DMS79 (cell line): Measurements from ENCODE around the gene ABHD12.

Experiments
- DNase-seq: peaks from one replicate; lab custom pipeline; 2025; lab: John Stamatoyannopoulos, UW

ABHD12 gene

DNA sequence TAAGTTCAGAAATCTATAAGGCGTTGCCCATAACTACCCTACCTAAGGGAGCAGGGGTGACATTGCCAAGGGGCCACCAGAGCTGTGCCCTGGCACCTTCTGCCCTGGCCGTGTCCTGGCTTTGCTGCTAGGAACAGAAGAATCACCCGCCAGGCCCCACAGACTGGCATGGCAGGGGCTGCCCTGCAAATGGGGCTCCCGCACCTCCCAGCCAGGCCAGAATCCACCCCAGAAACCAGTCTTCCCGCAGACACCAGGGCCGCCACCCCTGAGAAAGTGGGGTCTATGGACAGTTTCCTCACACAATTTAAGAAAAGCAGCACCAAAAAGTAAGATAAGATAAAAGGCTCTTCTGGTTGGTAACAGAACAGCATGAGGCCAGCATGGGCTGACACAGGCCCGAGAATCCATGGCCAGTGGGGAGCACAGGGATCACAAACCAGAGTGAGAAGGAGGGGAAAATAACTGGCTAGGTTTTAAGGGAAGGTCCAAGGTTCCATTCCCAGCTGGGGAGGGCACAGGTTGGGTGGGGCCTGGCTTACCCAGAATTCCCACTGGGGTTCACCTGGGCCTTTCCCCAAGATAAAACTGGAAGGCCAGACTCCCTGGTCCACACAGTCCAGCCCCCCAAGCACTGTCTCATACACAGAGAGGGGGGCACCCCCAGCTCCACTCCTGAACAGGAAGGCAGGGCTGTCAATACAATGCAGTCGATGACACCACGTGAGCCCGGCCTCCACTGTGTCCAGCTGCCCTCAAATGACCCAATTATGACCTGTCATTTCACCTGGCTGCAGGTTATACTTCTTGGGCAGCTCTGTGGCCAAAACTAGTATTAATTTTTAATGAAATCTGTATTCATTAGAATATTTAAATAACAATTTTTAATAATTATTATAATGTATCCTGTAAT is 83.4 kb downstream of the ABHD12 start:
- DNase-seq: no peak

DNA sequence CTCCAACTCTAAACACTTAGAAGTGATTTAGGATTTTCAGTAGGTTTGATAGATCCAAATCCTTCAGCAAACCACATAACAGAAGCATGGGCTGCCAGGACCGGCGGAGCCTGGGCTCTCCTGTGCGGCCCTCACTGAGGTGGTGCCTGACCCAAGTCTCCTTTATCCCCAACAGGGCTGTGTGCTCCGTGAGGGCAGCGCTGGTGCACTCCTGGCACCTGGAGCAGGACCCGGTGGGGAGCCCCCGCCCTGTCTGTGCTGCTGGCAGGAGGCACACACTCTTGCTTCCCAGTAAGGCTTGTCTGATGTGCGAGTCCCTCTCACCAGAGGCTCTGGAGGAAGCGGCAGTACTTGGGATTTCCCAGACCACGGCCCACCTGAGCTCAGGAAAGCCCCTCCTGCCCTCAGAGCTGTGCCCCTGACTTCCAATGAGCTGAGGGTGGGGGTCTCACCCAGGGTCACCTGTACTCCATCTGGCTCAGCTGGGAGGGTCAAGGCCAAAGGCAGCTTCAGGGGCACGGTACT is 86.5 kb downstream of the ABHD12 start:
- no peak for DNase-seq

DNA sequence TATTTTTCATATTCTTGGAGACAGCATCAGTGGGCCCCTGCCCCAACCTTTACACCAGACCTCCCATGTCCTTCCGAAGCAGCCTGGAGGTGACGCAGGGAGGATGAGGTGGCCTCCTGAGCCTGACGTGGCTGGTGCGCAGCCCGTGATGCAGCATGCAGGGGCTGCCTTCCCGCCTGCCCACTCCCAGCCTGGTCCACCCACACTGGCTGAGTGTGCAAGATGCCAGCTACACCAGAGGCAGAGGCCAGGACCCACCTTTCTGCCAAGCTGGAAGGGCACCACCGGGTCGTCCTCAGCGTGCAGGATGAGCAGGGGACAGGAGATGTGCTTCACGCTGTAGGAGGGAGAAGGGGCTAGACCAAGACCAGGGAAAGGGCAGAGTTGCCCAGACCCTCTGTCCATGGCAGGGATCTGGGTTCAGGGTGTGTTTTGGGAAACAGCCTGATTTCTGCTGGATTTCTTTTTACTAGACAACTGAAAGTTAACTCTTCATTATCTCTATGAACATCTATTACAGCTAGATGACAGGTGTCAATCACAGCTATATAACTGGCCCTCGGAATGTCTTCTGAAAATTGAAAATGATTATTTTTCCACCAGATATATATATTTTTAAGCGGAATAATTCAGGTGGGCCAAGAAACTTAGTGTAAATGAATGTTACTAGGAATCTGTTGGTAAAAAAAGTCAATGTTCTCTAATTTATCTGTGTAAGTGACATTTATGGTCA is 87.2 kb downstream of the ABHD12 start:
- DNase-seq: no peak

DNA sequence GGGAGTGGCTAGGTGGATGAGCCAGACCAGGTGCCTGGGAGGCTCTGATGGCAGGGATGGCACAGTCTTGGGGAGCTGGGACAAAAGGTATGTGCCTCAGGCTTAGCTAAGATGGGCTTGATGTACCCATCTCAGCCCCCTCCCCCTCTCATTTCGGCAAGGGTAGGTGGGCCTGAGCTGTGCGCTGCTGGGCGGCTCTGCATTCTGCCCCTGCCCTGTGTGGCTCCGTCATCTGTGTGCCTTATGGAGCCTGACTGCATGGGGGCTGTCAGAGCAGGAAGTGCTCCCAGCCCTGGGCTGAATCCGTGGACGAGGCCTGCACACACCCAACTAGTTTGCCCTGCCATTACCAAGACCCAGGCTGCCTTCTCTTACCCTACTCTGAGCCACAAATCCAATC is 88.0 kb downstream of the ABHD12 start:
- DNase-seq: no peak

DNA sequence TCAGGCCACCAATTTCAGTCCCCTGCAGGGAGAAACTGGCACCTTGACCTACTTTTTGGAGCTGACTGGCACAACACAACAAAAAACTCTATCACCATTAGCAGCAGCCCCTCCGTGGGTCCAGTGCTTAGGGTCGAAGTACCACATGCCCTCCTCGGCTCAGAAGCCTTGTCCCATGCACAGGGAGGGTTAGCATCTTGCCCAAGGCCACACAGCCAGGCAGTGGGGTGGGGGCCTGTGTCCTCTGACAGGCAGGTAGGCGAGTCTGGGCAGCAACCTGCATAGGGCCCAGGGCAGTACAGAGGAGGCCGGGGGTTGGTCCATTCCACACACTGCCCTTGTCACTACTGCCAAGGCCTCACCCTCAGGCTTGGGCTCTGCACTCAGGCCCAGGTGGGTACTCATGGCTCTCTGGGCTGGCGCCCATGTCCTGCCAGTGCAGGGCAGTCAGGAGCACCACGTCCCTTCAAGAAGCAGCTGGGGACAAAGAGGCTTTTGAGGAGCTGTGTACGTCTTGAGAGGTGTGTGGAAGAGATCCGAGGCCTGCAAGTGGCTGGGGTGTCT is 89.2 kb downstream of the ABHD12 start:
- DNase-seq: no peak

DNA sequence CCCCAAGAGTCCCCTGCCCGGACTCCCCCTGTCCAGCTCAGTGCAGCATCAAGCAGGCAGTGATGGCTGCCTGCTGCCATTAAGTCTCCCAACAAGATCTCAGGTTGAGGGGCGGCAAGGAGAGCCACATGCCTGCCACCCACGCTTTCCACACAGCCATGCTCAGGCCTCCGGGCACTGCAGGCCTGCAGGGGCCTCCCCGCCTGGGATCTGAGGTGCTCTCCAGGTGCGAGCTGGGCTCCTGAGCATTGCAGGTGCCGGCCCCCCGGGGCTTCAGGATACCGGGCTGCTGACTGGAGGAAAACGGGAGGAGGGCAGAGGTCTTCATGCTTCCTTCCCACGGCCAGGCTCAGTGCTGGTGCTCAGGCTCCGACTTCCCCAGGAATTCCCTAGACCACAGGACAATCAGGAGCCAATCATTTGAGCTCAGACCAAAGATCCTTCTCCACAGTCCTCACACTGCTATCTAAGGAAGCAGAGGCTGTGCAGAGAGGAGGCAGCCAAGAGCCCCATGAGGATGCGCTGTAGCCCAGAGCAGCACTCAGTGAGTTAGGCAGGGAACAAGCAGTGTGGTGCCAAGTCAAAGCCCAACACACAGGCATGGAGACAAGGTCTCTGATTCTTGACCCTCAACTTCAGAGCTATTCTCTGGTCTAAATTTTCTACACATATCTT is 90.0 kb downstream of the ABHD12 start:
- DNase-seq: no peak

DNA sequence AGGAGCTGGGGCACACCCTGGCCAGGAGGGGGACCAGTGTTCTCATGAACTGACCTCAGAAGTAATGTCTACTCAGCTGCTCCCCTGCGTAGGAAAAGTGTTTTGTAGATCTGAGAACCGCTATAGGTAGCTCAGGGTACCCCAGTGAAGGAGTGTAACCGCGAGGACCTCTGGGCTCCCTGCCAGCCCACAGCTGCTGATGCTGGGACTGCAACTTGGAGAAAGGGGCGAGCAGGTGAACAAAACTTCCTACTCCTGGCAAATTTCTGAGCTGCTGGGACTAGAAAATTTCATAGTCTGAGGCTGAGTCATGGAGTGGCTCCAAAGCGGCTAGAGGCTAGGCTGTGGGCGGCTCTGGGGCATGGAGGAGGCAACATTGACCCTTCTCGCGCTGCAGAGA is 90.8 kb downstream of the ABHD12 start:
- peak; percentile 18 for DNase-seq

DNA sequence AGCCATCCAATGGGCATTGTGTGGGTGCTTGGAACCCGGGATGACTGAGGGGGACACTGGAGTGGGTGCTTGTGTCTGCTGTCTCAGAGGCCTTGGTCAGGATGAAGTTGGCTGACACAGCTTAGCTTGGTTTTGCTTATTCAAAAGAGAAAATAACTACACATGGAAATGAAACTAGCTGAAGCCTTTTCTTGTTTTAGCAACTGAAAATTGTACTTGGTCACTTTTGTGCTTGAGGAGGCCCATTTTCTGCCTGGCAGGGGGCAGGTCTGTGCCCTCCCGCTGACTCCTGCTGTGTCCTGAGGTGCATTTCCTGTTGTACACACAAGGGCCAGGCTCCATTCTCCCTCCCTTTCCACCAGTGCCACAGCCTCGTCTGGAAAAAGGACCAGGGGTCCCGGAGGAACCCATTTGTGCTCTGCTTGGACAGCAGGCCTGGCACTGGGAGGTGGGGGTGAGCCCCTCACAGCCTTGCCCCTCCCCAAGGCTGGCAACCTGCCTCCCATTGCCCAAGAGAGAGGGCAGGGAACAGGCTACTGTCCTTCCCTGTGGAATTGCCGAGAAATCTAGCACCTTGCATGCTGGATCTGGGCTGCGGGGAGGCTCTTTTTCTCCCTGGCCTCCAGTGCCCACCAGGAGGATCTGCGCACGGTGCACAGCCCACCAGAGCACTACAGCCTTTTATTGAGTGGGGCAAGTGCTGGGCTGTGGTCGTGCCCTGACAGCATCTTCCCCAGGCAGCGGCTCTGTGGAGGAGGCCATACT is 93.3 kb downstream of the ABHD12 start:
- DNase-seq: no peak

DNA sequence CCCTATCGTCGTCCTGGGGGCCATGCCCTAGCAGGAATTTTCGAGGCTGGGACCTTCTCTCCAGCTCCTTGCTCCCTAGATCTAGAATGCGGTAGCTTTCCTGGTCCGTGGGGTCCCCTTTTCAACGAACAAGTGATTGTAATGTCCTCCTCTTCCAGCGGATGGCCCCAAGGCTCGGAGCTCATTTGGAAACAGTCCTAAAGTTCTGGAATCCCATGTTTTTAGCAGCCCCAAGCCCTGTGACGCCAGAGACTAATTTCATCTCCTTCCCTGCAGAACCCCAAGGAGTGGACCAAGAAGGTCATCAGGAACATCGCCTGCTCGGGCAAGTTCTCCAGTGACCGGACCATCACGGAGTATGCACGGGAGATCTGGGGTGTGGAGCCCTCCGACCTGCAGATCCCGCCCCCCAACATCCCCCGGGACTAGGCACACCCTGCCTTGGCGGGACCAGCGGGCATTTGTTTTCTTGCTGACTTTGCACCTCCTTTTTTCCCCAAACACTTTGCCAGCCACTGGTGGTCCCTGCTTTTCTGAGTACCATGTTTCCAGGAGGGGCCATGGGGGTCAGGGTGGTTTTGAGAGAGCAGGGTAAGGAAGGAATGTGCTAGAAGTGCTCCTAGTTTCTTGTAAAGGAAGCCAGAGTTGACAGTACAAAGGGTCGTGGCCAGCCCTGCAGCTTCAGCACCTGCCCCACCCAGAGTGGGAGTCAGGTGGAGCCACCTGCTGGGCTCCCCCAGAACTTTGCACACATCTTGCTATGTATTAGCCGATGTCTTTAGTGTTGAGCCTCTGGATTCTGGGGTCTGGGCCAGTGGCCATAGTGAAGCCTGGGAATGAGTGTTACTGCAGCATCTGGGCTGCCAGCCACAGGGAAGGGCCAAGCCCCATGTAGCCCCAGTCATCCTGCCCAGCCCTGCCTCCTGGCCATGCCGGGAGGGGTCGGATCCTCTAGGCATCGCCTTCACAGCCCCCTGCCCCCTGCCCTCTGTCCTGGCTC is 94.2 kb downstream of the ABHD12 start:
- no peak for DNase-seq

DNA sequence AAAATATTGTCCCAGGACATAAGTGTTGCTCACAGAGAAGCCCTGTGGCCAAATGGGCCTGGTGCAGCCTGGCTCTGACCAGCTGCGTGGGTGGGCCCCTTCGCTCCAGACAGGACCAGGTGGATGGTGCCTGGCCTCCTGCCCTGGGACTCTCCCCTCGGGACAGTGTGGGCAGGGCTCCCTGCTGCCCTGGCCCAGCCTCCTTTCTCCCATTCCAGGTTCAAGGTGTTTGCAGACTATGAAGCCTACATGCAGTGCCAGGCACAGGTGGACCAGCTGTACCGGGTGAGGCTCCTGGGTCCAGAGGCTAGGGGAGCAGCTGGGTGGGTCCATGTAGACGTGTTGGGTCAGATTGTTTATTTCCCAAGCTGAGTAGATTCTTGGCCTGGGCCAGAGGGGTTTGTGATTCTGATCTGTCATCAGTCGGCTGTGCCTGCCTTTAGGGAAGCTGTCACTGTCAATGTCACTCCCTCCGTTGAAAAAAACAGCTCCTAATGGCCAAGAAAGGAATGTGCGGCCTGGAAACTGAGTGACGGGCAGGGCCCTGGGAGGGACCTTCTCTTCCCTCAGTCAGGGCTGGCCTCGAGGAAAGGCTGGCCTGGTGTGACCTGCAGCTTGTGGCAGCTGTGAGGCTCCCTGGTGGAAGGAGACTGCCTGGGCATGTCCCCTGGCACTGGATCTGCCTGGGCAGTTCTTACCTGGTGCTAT is 95.1 kb downstream of the ABHD12 start:
- DNase-seq: no peak

DNA sequence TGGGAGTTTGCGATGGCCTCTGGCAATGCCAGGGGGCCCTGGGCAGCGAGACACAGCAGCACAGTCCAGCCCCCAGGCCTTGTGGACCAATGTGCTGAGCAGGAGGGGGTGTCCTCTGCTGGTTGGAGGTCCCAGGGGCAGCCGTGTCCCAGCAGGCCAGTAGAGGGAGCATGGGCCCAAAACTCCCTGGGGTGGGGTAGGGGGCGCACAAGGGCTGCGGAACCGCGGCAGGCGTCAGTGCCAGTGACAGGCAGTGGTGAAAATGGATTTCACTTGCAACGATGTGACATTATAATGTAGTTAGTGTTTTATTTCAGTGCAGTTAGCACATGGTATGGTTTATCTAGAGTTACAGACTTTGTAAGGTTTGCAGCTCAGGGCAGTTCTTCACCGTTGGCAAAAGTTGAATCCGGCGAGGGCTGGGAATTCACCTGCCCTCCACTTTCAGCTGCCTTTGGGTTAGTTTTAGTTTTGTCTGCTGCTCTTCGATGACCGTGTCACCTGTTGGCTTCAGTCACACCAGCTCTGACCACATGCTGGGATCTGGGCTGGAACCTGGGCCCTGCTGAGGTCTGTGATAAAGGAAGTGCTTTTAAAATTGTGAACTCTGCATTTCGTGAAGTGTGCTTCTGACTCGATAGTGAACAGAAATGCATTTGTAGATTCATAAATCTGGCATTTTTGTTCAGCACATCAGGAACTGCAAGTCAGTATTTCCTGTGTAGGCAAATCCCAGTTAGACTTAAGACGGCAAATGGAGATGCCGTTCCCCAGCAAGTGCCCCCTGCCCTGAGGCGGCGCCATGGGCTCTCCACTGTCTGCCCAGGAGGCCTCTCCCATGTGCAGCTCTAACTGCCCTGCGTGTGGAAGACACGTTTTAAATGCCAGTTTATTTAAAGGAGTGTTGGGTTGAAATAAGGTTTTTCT is 95.9 kb downstream of the ABHD12 start:
- DNase-seq: peak; percentile 9

DNA sequence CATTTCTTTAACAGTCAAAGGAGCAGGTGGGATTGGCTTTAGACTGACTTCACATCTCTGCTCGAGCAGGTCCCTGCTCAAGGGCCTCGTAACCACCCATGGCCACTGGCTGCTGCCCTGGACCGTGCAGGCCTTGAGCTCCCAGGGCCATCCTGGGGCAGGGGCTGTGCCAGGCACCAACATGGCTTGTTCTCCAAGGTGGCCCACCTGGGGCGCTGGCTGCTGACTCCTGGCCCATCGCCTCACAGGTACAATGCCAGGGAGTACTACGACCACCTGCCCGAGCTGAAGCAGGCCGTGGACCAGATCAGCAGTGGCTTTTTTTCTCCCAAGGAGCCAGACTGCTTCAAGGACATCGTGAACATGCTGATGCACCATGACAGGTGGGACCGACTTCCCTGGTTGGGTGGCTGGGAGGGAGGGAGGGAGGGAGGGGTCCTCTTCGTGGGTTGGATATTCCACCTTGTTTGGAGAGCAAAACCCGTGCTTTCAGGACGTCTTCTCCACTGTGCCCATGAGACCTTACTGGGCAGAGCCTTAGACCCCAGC is 96.7 kb downstream of the ABHD12 start:
- no peak for DNase-seq

DNA sequence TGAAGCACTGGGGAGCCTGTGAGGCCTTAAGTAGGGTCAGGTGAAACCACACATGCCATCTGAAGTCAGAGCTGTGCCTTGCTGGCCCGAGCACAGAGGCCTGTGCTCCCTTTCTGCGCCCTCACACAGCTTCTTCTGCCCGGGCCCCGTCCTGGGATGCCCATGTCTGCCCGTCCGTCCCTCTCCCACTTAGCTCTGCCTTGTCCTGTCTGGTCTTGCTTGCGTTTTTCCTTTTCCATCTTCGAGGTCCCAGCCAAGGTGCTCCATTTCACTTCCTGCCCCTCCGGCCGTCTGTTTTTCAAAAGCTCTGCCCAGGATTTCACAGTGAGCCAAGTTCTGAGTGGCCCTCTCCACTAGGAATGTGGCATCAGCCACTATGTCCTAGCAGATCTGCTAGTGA is 97.1 kb downstream of the ABHD12 start:
- no peak for DNase-seq

DNA sequence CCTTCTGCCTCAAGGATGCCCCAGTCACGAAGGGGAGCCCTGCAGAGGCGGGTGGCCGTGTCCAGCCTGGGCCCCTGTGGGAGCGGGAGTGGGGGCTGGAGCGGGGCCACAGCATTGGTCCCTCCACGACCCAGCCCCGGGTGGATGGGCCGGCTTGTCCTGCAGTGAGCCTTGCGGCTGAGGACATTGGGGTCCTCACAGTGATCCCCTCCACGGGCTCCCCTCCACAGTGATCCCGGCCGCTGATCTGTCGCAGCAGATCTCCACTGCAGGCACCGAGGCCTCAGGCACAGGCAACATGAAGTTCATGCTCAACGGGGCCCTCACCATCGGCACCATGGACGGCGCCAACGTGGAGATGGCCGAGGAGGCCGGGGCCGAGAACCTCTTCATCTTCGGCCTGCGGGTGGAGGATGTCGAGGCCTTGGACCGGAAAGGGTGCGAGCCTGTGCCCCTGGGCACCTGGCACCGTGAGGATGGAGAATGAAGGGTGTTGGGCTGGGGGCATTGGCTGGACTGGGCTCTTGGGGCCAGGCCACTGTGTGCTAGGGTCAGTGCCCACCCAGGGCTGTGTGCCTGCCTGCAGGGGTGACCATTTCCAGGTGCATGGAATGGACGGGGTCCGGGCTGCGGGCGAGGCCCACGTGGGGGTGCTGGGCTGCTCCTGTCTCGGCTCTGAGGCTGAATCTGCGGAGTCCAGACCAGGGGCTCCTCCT is 98.3 kb downstream of the ABHD12 start:
- DNase-seq: no peak

DNA sequence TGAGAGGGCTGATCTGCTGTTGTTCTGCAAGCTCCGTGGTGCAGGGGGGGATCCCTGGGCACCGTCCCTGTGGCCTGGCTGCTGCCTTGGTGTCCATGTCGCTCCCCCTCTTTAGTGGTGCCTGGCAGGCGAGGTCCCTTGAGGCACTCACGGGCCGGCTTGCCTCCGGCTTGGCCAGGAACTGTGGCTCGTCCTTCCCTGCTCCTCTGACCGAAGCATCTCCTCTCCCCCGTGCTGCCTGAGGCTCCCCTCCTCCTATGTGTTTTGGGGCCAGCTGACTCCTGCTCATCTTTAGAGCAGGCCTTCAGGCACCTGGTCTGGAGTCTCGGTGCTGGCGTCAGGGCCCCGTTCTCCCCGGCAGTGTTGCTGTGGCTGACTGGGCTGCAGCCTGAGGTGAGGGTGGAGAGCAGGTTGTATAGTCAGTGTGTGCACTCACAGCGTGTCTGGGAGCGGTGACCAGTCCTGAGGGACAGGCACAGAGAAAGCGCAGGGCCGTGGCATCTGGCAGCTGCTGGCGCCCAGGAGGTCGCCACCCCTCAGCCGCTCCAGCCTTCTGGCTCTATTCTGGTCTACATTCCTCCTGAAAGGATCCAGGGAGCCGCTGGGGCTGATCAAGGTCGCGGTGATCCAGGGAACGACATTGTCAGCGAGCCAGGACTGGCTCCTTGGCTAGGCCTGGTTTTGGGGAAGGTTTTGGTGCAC is 99.1 kb downstream of the ABHD12 start:
- no peak for DNase-seq

DNA sequence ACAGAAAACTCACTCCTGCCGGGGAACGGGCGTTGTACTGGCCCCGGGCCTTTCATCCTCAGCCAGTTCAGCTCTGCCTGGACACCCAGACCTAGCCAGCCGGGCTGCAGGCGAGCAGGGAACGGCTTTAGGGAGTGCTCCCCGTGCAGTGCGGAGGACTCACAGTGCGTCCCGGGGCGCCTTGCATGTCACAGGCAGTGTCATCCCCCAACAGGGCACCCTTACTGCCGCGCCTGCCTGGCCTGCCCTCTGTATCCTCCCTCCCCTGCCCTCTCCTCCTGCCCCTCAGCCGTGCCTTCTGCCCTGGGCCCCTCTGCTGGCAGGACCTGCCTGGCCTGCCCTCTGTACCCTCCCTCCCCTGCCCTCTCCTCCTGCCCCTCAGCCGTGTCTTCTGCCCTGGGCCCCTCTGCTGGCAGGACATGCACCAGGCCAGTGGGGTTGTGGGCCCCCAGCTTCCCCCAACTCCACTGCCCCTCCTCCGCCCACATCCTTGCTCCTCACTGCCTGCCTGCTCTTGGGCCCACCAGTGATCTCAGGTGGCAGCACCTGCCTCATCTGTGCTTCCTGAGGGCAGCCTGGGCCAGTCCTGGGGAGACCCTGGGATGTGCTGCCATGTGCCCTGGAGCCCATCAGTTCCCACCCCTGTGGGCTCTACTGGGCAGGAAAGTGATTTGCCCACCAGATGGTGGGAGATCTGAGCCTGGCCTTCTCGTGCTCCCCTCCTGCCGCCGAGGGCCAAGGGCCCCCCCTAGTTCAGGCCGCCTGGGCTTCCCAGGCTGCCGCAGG is 99.8 kb downstream of the ABHD12 start:
- DNase-seq: no peak
